ENCODE results near the gene MPZL1. TPM values are rescaled to one million over a fixed set of nuclear protein-coding genes. Genes with fewer than 3 reads are reported as not detected.
A peak's percentile ranks its signal among the peaks of the same experiment; 100 is the strongest.

MPZL1 gene
- total RNA-seq, 4 donors from 2014 or later: 24.3 to 150 (median 82.3) TPM

- no peaks in the 10 kb centered on the region for H3K36me3 ChIP-seq
- no peak overlapping the region for H3K27ac ChIP-seq
- intact Hi-C loops (cut with DNase I; ENCODE audit: low total_unique reads): no loop called here
- no peaks in the 10 kb centered on the region for H3K4me1 ChIP-seq
- no peak for DNase-seq
- H3K4me3 ChIP-seq: no peak overlapping the region
- H3K9me3 ChIP-seq: no peaks in the 10 kb centered on the region
- no peaks in the 10 kb centered on the region for H3K27me3 ChIP-seq
- no peak for TF ChIP-seq POLR2A (IDR thresholded peaks at IDR 0.05)
- TF ChIP-seq, protein P1, sequence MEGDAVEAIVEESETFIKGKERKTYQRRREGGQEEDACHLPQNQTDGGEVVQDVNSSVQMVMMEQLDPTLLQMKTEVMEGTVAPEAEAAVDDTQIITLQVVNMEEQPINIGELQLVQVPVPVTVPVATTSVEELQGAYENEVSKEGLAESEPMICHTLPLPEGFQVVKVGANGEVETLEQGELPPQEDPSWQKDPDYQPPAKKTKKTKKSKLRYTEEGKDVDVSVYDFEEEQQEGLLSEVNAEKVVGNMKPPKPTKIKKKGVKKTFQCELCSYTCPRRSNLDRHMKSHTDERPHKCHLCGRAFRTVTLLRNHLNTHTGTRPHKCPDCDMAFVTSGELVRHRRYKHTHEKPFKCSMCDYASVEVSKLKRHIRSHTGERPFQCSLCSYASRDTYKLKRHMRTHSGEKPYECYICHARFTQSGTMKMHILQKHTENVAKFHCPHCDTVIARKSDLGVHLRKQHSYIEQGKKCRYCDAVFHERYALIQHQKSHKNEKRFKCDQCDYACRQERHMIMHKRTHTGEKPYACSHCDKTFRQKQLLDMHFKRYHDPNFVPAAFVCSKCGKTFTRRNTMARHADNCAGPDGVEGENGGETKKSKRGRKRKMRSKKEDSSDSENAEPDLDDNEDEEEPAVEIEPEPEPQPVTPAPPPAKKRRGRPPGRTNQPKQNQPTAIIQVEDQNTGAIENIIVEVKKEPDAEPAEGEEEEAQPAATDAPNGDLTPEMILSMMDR (IDR thresholded peaks at IDR 0.05): no peak
These were observed 10.0 kb upstream of the MPZL1 start for GRCh38 chr1:167711797-167712196.

DNA sequence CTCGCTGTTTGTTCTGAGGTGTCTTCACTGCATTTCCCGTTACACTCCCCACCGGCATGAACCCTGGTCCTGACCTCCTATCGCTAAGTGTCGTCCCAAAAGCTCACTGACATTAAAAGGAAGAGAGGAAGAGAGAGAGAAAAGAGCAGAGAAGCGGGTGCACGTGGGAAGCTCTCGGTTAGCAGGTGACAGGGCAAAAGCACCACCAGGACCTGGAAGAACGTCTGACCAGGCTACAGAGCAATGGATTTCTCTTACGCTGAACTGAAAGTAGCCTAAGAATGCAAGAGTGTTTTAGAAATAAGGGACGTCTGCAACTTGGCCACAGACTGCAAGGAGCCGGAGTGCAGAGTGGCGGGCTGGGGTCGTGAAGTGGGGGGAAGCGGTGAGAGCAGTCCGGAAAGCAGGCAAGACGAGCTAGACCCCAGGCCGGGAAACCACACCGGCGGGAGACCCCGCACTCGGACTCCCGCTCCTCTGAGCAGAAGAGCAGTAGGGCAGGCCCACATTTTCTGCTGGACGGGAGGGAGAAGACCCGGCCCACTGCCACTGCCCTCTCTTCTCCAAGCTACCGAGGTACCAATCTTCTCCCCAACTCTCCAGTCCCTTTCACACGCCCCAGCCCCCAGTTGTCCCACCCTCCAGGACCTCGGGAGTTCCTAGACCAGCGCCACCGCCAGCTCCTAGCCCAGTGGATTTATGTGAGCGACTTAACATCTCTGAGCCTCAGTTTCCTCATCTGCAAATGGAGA lies 8.3 kb upstream of the MPZL1 start:
- DNase-seq: peak; percentile 35 to 36
- TF ChIP-seq, protein P1 (IDR thresholded peaks at IDR 0.05): no peak
- TF ChIP-seq POLR2A (IDR thresholded peaks at IDR 0.05): no peak
- no peaks in the 10 kb centered on the region for H3K36me3 ChIP-seq
- peak overlapping the region; percentile 75 to 94 for H3K4me3 ChIP-seq
- H3K27me3 ChIP-seq: no peaks in the 10 kb centered on the region
- H3K27ac ChIP-seq: peak overlapping the region; percentile 92 to 95
- no peaks in the 10 kb centered on the region for H3K9me3 ChIP-seq
- no peaks in the 10 kb centered on the region for H3K4me1 ChIP-seq
- intact Hi-C loops (cut with DNase I; ENCODE audit: low total_unique reads): no loop called here

DNA sequence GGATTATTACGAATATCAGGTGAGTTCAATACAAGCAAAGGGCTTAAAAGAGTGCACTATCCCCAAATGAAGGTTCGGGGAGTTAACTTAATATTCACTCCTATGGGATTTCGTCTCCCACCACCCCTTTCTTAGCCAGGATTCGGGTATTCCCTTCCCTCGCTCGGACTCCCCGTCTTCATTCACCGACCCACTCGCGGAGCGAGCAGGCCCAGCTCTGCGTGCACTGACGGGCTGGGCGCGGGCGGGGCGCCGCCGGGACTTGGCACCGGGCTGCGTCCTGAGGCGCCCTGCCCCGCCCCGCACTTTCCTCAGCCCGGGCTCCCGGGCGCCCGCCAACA lies 7.7 kb upstream of the MPZL1 start:
- Histone ChIP-seq H3K4me3 (peak overlapping the region; percentile 75 to 94), H3K4me1 (no peaks in the 10 kb centered on the region), H3K9me3 (no peaks in the 10 kb centered on the region), H3K27me3 (no peaks in the 10 kb centered on the region), H3K27ac (peak overlapping the region; percentile 92 to 95), H3K36me3 (no peaks in the 10 kb centered on the region)
- TF ChIP-seq POLR2A (IDR thresholded peaks at IDR 0.05): peak in 1 of 2 donors; percentile 37
- TF ChIP-seq, protein P1 (IDR thresholded peaks at IDR 0.05): no peak
- peak in 1 of 2 donors; percentile 85 for DNase-seq
- intact Hi-C loops (cut with DNase I; ENCODE audit: low total_unique reads): no loop called here

GRCh38 chr1:167714439-167715156 lies 7.2 kb upstream of the MPZL1 start:
- H3K27me3 ChIP-seq: no peaks in the 10 kb centered on the region
- no peaks in the 10 kb centered on the region for H3K9me3 ChIP-seq
- H3K4me1 ChIP-seq: no peaks in the 10 kb centered on the region
- peak overlapping the region; percentile 92 to 95 for H3K27ac ChIP-seq
- H3K36me3 ChIP-seq: no peaks in the 10 kb centered on the region
- TF ChIP-seq, protein P1 (IDR thresholded peaks at IDR 0.05): peak in 1 of 4 experiments; percentile 17
- peak in 1 of 2 donors; percentile 47 for TF ChIP-seq POLR2A (IDR thresholded peaks at IDR 0.05)
- DNase-seq: peak; percentile 94
- intact Hi-C loops (cut with DNase I; ENCODE audit: low total_unique reads): no loop called here
- peak overlapping the region; percentile 75 to 94 for H3K4me3 ChIP-seq

All from uterus (tissue), 4 donors.